GM21381 (cell line): ENCODE measurements around the gene DCDC2.
"Not testable (repeated sequence)": the region's sequence is repeated elsewhere in the genome, so short reads cannot be mapped to it uniquely, and the experiment has no call there.

Experiments
- ATAC-seq: cut with Tn5 transposase; IDR thresholded peaks from one replicate; pipeline ENCODE4 v1.9.1; 2021; ENCODE audit warnings: mild to moderate bottlenecking, moderate library complexity; ENCODE audit not compliant: unreplicated experiment

DCDC2 gene

GRCh38 chr6:24149836-24150235, 208.0 kb downstream of the DCDC2 start:
- ATAC-seq: no peak

DNA sequence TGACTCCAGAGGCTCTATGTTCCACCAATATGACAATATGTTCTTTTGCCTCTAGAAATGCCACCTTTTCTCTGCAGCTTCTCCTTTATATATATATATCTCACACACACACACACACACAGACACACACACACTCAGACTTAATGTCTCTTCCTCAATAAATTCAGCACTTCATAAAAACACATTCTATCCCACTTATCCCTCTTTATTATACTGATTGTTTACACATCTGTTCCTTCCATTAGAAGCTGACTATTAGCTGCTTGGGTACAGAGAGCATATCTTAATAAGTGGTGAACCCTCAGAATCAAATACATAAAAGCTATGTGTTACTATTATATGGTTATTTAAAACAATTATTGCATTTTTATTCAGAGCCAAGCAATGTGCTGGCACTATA, 208.6 kb downstream of the DCDC2 start:
- ATAC-seq: no peak

- no peak for ATAC-seq
Observed at GRCh38 chr6:24148684-24149083, 209.2 kb downstream of the DCDC2 start.

DNA sequence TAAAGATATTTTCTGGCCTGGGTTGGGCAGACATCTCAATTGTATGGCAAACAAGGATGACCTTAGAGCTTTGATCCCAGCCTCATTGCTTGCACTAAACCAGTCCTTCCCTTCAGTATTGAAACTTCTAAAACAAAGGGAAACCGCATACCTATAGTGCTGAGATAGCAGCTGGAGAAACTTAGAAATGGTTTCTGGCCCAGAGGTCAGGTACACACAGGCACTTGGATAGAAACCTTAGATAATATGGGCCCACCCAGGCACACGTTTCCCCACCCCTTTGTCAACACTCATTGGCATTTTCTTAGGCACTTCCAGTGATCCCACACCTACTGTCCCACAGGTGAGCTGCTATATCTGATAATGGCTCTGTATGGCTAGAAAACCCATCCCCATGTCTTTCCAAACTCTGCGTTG, 209.7 kb downstream of the DCDC2 start:
- ATAC-seq: no peak

- ATAC-seq: no peak
Observed at GRCh38 chr6:24147511-24148153, 210.2 kb downstream of the DCDC2 start.

- ATAC-seq: no peak
Observed at GRCh38 chr6:24146871-24147270, 211.0 kb downstream of the DCDC2 start.

DNA sequence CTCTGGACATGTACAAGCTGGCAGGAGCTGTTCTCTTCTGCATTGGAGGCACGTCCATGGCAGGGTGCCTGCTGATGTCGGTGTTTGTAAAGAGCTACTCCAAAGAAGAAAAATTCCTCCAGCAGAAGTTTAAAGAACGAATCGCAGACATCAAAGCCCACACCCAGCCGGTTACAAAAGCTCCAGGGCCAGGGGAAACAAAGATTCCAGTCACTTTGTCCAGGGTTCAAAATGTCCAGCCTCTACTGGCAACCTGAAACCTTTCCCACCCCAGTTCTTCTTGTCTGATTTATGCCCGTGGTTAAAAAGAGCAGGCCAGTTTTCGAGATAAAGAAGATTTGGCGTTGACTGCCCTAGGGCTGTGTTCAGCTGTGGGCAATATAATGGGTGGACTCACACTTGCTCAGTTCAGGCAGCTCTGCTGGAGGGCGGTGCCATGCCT, 212.1 kb downstream of the DCDC2 start:
- no peak for ATAC-seq

DNA sequence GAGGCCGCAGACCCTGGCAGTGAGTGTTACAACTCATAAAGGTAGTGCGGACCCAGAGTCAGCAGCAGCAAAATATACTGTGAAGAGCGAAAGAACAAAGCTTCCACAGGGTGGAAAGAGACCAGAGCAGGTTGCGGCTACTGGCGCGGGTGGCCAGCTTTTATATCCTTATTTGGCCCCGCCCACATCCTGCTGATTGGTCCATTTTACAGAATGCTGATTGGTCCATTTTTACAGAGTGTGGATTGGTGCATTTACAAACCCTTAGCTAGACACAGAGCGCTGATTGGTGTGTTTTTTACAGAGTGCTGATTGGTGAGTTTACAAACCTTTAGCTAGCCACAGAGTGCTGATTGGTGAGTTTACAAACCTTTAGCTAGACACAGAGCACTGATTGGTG, 215.1 kb downstream of the DCDC2 start:
- ATAC-seq: not testable (repeated sequence)

DNA sequence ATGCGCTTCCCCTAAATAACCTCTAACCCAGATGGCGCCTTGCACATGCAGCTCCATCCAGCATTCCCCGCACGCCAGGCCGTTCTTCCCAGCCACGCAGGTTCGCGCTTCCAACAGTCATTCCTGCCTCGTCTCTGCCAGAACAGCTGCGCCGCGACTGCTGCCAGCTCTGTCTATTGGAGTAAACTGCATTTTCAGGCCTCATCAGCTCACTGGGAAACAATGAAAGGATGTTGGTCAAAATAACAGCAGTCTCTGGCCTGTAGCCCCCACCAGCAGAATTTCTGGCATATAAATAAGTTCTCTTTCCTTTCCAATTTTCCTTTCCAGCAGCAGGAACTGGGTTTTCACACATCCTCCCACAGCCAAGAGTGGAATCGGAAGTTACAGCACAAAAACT, 217.3 kb downstream of the DCDC2 start:
- no peak for ATAC-seq

DNA sequence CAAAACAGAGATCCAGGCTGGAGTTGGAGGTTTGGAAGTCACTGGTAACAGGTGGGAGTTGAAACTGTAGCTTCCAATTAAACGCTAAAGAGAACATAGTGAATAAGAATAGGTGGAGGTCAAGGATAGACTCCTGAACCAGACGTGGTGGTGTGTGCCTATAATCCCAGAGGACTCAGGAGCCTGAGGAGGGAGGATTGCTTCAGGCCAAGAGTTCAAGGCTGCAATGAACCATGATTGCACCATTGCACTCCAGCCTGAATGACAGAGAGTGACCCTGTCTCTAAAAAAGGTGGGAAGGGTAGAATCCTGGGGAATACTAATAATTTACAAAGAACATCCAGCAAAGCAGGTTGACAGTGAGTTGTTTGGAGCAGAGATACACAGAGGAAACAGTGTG, 218.2 kb downstream of the DCDC2 start:
- no peak for ATAC-seq

GRCh38 chr6:24139080-24139479, 218.8 kb downstream of the DCDC2 start:
- ATAC-seq: no peak

DNA sequence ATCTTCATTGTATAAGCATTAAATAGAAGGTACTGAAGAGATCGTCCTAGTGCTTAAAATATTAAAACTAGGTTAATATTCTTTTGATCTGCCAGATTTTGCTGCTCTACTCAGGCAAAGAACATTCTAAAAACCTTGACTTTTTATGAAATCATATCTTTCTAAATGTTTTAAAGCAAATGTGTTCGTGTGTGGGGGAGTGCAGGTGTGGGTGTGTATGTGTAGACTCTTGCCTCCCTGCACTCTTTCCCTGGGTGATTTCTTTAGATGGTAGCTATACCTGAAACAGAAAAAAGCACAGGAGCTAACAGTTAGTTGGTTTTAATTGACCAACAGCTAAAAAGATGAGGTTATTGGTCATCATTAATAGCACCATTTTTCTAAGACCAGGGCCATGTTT, 226.1 kb downstream of the DCDC2 start:
- no peak for ATAC-seq

DNA sequence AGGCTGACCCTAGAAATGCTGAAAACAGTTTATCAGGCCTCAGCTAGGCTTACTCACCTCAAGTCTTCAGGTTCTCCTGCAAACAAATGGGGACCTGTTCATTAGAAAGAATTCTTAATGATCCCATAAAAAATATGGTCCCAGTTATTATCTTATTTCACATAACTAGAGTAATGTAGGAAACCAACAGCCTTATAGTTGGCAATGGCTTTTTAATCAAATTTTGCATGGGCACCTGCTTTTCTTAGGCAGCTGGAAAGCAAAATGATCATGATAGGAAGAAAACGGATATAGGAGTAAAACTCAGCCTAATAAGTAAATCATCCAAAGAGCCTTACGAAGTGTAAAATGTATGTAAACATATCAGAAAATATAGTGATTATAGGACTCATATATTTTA, 230.5 kb downstream of the DCDC2 start:
- no peak for ATAC-seq

GRCh38 chr6:24126586-24127192, 231.2 kb downstream of the DCDC2 start:
- no peak for ATAC-seq

- ATAC-seq: no peak
Observed at GRCh38 chr6:24125980-24126379, 231.9 kb downstream of the DCDC2 start, which contains the start of gene NRSN1. NRSN1 (plus strand) TSS chr6:24126215; CDS start chr6:24134328, 8,113 bp downstream.

DNA sequence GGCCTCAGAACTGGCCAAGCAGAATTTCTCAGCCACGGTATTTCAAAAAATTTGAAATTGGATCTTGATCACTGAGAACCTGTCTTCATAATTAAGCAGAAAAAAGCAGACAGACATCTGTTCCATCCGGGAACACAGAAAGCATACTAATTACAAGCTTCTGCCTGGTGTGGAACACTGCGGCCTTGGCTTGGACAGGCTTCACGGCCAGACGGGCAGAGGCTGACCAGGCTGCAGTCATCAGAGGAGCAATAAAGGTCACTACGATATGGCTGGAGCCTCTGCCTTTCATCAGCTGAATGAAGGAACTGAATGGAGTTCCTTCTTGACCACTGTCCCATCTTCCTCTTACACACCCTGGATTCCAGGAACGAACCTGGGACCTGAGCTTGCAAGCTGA, 235.7 kb downstream of the DCDC2 start:
- ATAC-seq: no peak
